ENCODE measurements around the gene NPTX2. TPM values are rescaled to one million over a fixed set of nuclear protein-coding genes. Genes with fewer than 3 reads are reported as not detected.

NPTX2 gene
- total RNA-seq, 1 donor = 0.42 TPM

- H3K9me3 ChIP-seq (ENCODE audit: low read depth, low read length) = no peaks in the 10 kb centered on the region
- no peak overlapping the region for H3K4me3 ChIP-seq (ENCODE audit: low read length)
- H3K4me1 ChIP-seq (ENCODE audit: insufficient read depth, low read length) = no peaks in the 10 kb centered on the region
- no peaks in the 10 kb centered on the region for H3K27me3 ChIP-seq (ENCODE audit: insufficient read depth, low read length)
These were observed 11.9 kb downstream of the NPTX2 start for GRCh38 chr7:98629001-98629431.

DNA sequence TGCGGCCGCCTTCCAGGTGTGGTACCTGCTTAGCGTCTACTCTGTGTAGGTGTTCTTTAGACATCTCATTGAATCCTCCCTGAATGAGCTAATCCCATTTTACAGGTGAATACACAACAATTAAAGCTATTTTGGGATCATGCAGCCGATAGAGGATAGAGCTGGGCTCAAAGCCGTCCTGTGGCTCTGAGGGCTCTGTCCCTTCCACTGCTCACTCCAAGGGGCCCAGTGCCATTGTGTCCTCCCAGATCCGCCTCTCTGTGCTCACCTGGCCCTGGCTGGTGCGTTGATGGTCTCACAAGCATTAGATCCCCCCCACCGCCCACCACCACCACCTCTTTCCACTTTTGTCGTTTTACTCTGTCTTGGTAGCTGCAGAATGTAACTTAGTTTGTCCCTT, 13.1 kb downstream of the NPTX2 start:
- Histone ChIP-seq H3K27me3 (ENCODE audit: insufficient read depth, low read length) (no peaks in the 10 kb centered on the region), H3K9me3 (ENCODE audit: low read depth, low read length) (no peaks in the 10 kb centered on the region), H3K4me3 (ENCODE audit: low read length) (no peak overlapping the region), H3K4me1 (ENCODE audit: insufficient read depth, low read length) (no peaks in the 10 kb centered on the region)

DNA sequence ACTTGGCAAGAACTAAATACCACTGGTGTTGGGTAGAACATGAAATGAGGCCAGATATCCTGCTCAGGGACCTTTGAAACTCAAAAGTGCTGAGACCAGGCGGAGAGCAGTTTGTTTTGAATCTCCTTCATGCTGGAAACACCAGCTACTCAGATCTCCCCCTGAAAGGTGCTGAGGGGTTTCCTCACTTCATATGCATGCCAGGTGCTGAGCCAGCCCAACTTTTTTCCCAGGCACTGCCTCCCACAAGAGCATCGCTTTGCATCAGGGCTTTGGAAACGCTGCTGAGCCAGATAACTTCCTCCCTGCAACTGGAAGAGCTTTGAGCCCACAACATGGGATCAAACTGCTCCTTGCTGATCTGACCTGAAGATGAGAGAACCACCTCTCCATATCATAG, 13.7 kb downstream of the NPTX2 start:
- H3K27me3 ChIP-seq (ENCODE audit: insufficient read depth, low read length) = no peaks in the 10 kb centered on the region
- H3K4me3 ChIP-seq (ENCODE audit: low read length) = no peak overlapping the region
- H3K9me3 ChIP-seq (ENCODE audit: low read depth, low read length) = no peaks in the 10 kb centered on the region
- H3K4me1 ChIP-seq (ENCODE audit: insufficient read depth, low read length) = no peaks in the 10 kb centered on the region

GRCh38 chr7:98638853-98639252, 21.8 kb downstream of the NPTX2 start:
- Histone ChIP-seq H3K4me3 (ENCODE audit: low read length) (no peak overlapping the region), H3K4me1 (ENCODE audit: insufficient read depth, low read length) (no peaks in the 10 kb centered on the region), H3K27me3 (ENCODE audit: insufficient read depth, low read length) (no peaks in the 10 kb centered on the region), H3K9me3 (ENCODE audit: low read depth, low read length) (no peaks in the 10 kb centered on the region)

- H3K4me3 ChIP-seq (ENCODE audit: low read length) = no peak overlapping the region
- no peaks in the 10 kb centered on the region for H3K9me3 ChIP-seq (ENCODE audit: low read depth, low read length)
- H3K4me1 ChIP-seq (ENCODE audit: insufficient read depth, low read length) = no peaks in the 10 kb centered on the region
- no peaks in the 10 kb centered on the region for H3K27me3 ChIP-seq (ENCODE audit: insufficient read depth, low read length)
These were observed 23.3 kb downstream of the NPTX2 start for GRCh38 chr7:98640375-98640774.

- H3K9me3 ChIP-seq (ENCODE audit: low read depth, low read length) = no peaks in the 10 kb centered on the region
These were observed 24.8 kb downstream of the NPTX2 start for GRCh38 chr7:98641646-98642500.

GRCh38 chr7:98643236-98643985, 26.3 kb downstream of the NPTX2 start:
- Histone ChIP-seq H3K27me3 (ENCODE audit: insufficient read depth, low read length) (no peaks in the 10 kb centered on the region), H3K4me1 (ENCODE audit: insufficient read depth, low read length) (no peaks in the 10 kb centered on the region), H3K9me3 (ENCODE audit: low read depth, low read length) (no peaks in the 10 kb centered on the region), H3K4me3 (ENCODE audit: low read length) (no peak overlapping the region)

More at GRCh38 chr7:98641646-98642500, 24.8 kb downstream of the NPTX2 start:
- Histone ChIP-seq H3K4me1 (ENCODE audit: insufficient read depth, low read length) (no peaks in the 10 kb centered on the region), H3K4me3 (ENCODE audit: low read length) (no peak overlapping the region), H3K27me3 (ENCODE audit: insufficient read depth, low read length) (no peaks in the 10 kb centered on the region)

DNA sequence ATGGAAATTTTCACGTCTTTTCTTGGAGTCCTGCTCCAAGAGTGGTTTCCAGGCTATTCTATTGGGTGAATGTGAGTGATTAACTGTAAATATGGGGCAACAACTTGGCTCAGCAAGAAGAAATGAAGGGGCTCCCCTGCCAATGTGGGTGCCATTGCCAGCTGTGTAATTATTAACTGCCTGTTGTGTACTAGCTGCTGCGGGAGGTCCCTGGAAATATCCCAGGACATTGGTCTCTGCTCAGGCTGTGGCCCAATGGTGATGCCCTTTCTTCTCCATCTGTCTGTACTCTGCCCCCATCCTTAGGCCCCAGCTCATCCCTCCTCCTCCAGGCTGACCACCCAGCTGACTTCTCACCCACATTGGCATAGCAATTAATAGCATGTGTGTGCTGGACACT, 29.4 kb downstream of the NPTX2 start:
- Histone ChIP-seq H3K4me1 (ENCODE audit: insufficient read depth, low read length) (no peaks in the 10 kb centered on the region), H3K27me3 (ENCODE audit: insufficient read depth, low read length) (no peaks in the 10 kb centered on the region)

GRCh38 chr7:98647326-98647725, 30.2 kb downstream of the NPTX2 start:
- H3K4me1 ChIP-seq (ENCODE audit: insufficient read depth, low read length) = no peaks in the 10 kb centered on the region
- no peaks in the 10 kb centered on the region for H3K27me3 ChIP-seq (ENCODE audit: insufficient read depth, low read length)
- no peaks in the 10 kb centered on the region for H3K9me3 ChIP-seq (ENCODE audit: low read depth, low read length)
- H3K4me3 ChIP-seq (ENCODE audit: low read length) = no peak overlapping the region

More for the DNA sequence above, 29.4 kb downstream of the NPTX2 start:
- H3K4me3 ChIP-seq (ENCODE audit: low read length) = no peak overlapping the region
- H3K9me3 ChIP-seq (ENCODE audit: low read depth, low read length) = no peaks in the 10 kb centered on the region

- Histone ChIP-seq H3K27me3 (ENCODE audit: insufficient read depth, low read length) (no peaks in the 10 kb centered on the region), H3K9me3 (ENCODE audit: low read depth, low read length) (no peaks in the 10 kb centered on the region), H3K4me1 (ENCODE audit: insufficient read depth, low read length) (no peaks in the 10 kb centered on the region), H3K4me3 (ENCODE audit: low read length) (no peak overlapping the region)
These were observed 34.7 kb downstream of the NPTX2 start for GRCh38 chr7:98651760-98652159.

DNA sequence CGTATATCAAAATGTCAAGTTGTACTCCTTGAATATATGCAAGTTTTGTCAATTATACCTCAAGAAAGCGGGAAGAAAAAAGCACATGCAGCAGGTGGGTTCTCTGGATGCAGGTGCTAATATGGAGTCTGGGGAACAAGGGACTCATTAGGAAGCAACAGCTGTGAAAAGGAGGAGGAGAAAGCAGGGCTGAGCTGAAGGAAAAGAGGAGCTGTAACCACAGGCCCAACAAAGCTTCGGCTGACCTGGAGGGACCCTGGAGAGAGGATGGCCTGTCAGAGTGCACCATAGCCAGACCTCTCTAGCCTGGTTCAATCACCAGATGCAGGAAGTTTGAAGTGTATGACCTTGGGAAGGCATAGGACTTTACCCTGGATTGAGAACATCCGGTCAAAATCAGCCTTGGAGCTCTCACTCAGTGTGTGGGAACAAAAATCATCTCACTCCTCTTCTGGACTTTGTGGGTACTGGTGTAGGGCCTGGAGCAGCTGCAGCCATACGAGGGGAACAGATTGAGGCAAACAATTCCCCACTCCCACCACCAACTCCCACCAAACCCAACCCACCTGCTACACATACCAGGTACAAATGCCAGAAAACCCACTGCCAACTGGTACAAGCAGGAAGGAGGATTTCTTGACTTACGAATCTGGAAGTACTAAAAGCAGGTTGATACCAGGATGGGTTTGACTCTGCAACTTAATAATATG, 36.7 kb downstream of the NPTX2 start:
- Histone ChIP-seq H3K4me1 (ENCODE audit: insufficient read depth, low read length) (no peaks in the 10 kb centered on the region), H3K27me3 (ENCODE audit: insufficient read depth, low read length) (no peaks in the 10 kb centered on the region), H3K9me3 (ENCODE audit: low read depth, low read length) (no peaks in the 10 kb centered on the region), H3K4me3 (ENCODE audit: low read length) (no peak overlapping the region)

DNA sequence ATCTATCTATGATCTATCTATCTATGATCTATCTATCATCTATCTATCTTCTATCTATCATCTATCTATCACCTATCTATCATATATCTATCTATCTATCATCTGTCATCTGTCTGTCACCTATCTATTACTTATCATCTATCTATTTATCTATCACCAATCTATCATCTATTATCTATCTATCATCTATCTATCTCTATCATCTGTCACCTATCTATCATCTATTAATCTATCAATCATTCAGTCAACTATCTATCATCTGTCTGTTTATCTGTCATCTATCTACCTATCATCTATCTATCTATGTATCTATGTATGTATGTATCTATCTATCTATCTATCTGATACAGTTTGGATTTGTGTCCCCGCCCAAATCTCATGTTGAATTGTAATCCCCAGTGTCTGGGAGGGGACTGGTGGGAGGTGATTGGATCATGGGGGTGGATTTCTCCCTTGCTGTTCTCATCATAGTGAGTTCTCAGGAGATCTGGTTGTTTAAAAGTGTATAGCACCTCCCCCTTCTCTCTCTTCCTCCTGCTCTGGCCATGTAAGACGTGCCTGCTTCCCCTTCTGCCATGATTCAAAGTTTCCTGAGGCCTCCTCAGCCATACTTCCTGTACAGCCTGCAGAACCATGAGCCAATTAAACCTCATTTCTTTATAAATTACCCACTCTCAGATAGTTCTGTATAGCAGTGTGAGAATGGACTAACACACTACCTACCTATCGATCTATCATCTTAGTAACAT, 37.6 kb downstream of the NPTX2 start:
- H3K27me3 ChIP-seq (ENCODE audit: insufficient read depth, low read length) = no peaks in the 10 kb centered on the region
- no peaks in the 10 kb centered on the region for H3K4me1 ChIP-seq (ENCODE audit: insufficient read depth, low read length)
- no peaks in the 10 kb centered on the region for H3K9me3 ChIP-seq (ENCODE audit: low read depth, low read length)
- no peak overlapping the region for H3K4me3 ChIP-seq (ENCODE audit: low read length)

DNA sequence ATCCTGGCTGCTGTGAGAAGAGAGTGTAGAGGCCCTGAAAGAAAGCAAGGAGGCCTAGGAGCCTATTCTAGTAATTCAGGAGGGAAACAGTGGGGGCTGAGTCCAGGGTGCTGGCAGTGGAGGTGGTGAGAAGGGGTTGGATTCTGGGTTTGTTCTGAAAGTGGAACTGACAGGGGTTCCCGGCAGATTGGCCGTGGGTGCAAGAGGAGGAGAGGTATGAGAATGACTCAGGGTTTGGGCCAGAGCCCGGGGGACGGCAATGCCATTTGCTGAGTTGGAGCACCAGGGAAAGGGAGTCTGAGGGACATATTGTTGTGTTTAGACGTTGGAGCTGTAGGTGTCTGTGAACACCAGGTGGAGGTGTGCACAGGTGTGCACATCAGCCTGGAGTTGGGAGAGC, 38.5 kb downstream of the NPTX2 start:
- Histone ChIP-seq H3K4me3 (ENCODE audit: low read length) (no peak overlapping the region), H3K9me3 (ENCODE audit: low read depth, low read length) (no peaks in the 10 kb centered on the region), H3K27me3 (ENCODE audit: insufficient read depth, low read length) (no peaks in the 10 kb centered on the region), H3K4me1 (ENCODE audit: insufficient read depth, low read length) (no peaks in the 10 kb centered on the region)

DNA sequence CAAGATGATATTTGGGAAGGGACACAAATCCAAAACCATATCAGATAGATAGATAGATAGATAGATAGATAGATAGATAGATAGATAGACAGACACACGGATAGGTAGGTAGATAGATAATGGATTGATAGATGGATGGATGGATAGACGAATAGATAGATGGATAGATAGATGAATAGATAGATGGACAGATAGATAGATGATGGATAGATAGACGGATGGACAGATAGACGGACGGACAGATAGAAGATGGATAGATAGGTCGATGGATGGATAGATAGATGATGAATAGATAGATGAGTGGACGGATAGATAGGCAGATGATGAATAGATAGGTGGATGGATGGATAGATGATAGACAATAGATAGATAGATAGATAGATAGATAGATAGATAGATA, 39.8 kb downstream of the NPTX2 start:
- H3K9me3 ChIP-seq (ENCODE audit: low read depth, low read length) = no peaks in the 10 kb centered on the region
- H3K27me3 ChIP-seq (ENCODE audit: insufficient read depth, low read length) = no peaks in the 10 kb centered on the region
- no peak overlapping the region for H3K4me3 ChIP-seq (ENCODE audit: low read length)
- H3K4me1 ChIP-seq (ENCODE audit: insufficient read depth, low read length) = no peaks in the 10 kb centered on the region

All from mononuclear cell (primary cell).